Suprapubic skin (tissue), 4 donors: Measurements from ENCODE around the gene PPP2R2D.

Source experiments
- CTCF ChIP-seq, 2 donors: fragments of 200-600 bp in 1 of 2; fragments of 450-650 bp in 1 of 2; sonication (generic) in 1 of 2; IDR thresholded peaks; one replicate each; pipeline ENCODE4 v1.5.1; 2016 to 2019; ENCODE audit warnings: antibody characterized with exemption in 2 of 2, mild to moderate bottlenecking in 1 of 2, moderate library complexity in 1 of 2
- POLR2A ChIP-seq, 2 donors: fragments of 450-650 bp; IDR thresholded peaks; one replicate each; pipeline ENCODE4 v1.6.1; 2017; ENCODE audit warnings: antibody characterized with exemption in 2 of 2, mild to moderate bottlenecking in 2 of 2, moderate library complexity in 2 of 2
- POLR2AphosphoS5 ChIP-seq, 3 donors: sonication (generic); formaldehyde crosslinking; IDR thresholded peaks; one replicate each; pipeline ENCODE4 v1.6.1; 2017; ENCODE audit warnings: antibody characterized with exemption in 3 of 3

- no peak for TF ChIP-seq POLR2AphosphoS5 (IDR thresholded peaks at IDR 0.05)
- no peak for TF ChIP-seq CTCF (IDR thresholded peaks at IDR 0.05)
- TF ChIP-seq POLR2A (IDR thresholded peaks at IDR 0.05) = no peak
These were observed 106.2 kb downstream of the PPP2R2D start for GRCh38 chr10:132006966-132007365.
